KMS-11 (cell line): ENCODE results near the gene ULK1.
"Not testable (repeated sequence)": the region's sequence is repeated elsewhere in the genome, so short reads cannot be mapped to it uniquely, and the experiment has no call there.

Experiments
- H2AFZ ChIP-seq: fragments of 200-600 bp; sonication (generic); 2 replicates; pipeline ENCODE4 v1.6.1; 2016; ENCODE audit warnings: antibody characterized with exemption, mixed run types, low read depth
- H3K27ac ChIP-seq: fragments of 200-600 bp; sonication (generic); 2 replicates; pipeline ENCODE4 v1.6.1; 2016; ENCODE audit warnings: mild to moderate bottlenecking, mixed run types
- H3K27me3 ChIP-seq: fragments of 200-600 bp; sonication (generic); 2 replicates; pipeline ENCODE4 v1.6.1; 2017; ENCODE audit warnings: mild to moderate bottlenecking, low read depth, mixed run types, moderate library complexity; ENCODE audit not compliant: insufficient read depth
- H3K36me3 ChIP-seq: fragments of 200-600 bp; sonication (generic); 2 replicates; pipeline ENCODE4 v1.6.1; 2017; ENCODE audit warnings: mild to moderate bottlenecking, mixed run types; ENCODE audit not compliant: insufficient read depth
- H3K4me1 ChIP-seq: fragments of 200-600 bp; sonication (generic); 2 replicates; pipeline ENCODE4 v1.6.1; 2016; ENCODE audit warnings: mild to moderate bottlenecking, low read depth, mixed run types; ENCODE audit not compliant: poor library complexity, severe bottlenecking
- H3K4me2 ChIP-seq: fragments of 200-600 bp; sonication (generic); 2 replicates; pipeline ENCODE4 v1.7.0; 2016; ENCODE audit warnings: mild to moderate bottlenecking, mixed run types
- H3K4me3 ChIP-seq: fragments of 200-600 bp; sonication (generic); IDR thresholded peaks from 2 replicates; pipeline ENCODE4 v1.6.1; 2017; ENCODE audit warnings: low read depth, low read length, mixed read lengths; ENCODE audit not compliant: insufficient read depth
- H3K79me2 ChIP-seq: fragments of 200-600 bp; sonication (generic); 2 replicates; pipeline ENCODE4 v1.6.1; 2016; ENCODE audit warnings: low read depth, mixed run types; ENCODE audit not compliant: insufficient read depth
- H3K9ac ChIP-seq: fragments of 200-600 bp; sonication (generic); 2 replicates; pipeline ENCODE4 v1.6.1; 2016; ENCODE audit warnings: mild to moderate bottlenecking, mixed run types
- H4K20me1 ChIP-seq: fragments of 200-600 bp; sonication (generic); 2 replicates; pipeline ENCODE4 v1.6.1; 2016; ENCODE audit warnings: mild to moderate bottlenecking, mixed run types; ENCODE audit not compliant: insufficient read depth
- TF ChIP-seq, protein P1 (sequence below): fragments of 200-600 bp; sonication (generic); conservative IDR thresholded peaks from 2 replicates; pipeline ENCODE4 v1.6.1; 2017; ENCODE audit warnings: low read depth, mild to moderate bottlenecking, antibody characterized with exemption, low read length, moderate library complexity, mixed read lengths

Gene ULK1

DNA sequence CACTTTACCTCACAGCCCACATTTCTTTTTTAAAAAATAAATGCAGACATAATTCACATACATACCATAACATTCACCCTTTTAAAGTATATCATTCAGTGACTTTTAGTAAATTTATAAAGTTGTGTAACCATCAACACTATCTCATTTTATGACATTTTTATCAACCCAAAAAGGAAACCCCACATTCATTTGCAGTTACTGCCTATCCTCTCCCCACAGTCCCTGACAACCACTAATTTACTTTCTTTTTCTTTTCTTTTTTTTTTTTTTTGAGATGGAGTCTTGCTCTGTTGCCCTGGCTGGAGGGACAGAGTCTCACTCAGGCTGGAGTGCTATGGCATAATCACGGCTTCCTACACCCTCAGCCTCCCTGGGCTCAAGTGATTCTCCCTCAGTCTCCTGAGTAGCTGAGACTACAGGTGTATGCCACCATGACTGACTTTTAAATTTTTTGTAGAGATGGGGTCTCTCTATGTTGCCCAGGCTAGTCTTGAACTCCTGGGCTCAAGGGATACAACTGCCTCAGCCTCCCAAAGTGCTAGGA lies 53.8 kb downstream of the ULK1 start:
- Histone ChIP-seq H3K79me2 (peaks cover 27% of the 10 kb centered on the region; the same call in 1 of the 2 replicates), H3K9ac (no peak overlapping the region), H3K4me2 (peak overlapping the region; percentile 51; the same call in 1 of the 2 replicates), H3K27ac (no peak overlapping the region), H3K4me1 (peaks cover 9% of the 10 kb centered on the region), H3K27me3 (no peaks in the 10 kb centered on the region), H4K20me1 (no peaks in the 10 kb centered on the region), H3K36me3 (no peaks in the 10 kb centered on the region), H2AFZ (no peak overlapping the region), H3K4me3 (no peak overlapping the region)
- TF ChIP-seq, protein P1, sequence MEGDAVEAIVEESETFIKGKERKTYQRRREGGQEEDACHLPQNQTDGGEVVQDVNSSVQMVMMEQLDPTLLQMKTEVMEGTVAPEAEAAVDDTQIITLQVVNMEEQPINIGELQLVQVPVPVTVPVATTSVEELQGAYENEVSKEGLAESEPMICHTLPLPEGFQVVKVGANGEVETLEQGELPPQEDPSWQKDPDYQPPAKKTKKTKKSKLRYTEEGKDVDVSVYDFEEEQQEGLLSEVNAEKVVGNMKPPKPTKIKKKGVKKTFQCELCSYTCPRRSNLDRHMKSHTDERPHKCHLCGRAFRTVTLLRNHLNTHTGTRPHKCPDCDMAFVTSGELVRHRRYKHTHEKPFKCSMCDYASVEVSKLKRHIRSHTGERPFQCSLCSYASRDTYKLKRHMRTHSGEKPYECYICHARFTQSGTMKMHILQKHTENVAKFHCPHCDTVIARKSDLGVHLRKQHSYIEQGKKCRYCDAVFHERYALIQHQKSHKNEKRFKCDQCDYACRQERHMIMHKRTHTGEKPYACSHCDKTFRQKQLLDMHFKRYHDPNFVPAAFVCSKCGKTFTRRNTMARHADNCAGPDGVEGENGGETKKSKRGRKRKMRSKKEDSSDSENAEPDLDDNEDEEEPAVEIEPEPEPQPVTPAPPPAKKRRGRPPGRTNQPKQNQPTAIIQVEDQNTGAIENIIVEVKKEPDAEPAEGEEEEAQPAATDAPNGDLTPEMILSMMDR = no peak

DNA sequence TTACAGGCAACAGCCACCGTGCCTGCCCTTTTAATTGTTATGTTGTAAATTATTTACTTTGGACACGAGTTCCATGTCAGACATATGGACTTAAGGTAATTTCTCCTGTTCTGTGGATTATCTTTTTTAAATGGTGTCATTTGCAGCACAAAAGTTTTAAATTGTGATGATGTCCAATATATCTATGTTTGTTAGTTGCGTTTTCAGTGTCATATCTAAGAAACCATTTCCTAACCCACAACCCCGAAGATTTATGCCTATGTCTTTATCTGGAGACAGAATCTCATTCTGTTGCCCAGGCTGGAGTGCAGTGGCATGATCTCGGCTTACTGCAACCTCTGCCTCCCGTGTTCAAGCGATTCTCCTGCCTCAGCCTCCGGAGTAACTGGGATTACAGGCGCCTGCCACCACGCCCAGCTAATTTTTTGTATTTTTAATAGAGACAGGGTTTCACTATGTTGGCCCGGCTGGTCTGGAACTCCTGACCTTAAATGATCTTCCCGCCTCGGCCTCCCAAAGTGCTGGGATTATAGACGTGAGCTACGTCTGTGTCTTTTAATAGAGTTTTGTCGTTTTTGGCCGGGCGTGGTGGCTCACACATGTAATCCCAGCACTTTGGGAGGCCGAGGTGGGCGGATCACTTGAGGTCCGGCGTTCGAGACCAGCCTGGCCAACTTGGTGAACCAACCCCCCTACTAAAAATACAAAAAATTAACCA lies 54.5 kb downstream of the ULK1 start:
- H3K27ac ChIP-seq, H3K4me3 ChIP-seq, H4K20me1 ChIP-seq, H2AFZ ChIP-seq, H3K27me3 ChIP-seq, H3K9ac ChIP-seq, H3K4me1 ChIP-seq, H3K36me3 ChIP-seq: not testable (repeated sequence)
- H3K79me2 ChIP-seq = peaks cover 33% of the 10 kb centered on the region; the same call in 1 of the 2 replicates
- 0 out of 2 replicates have a peak overlapping the region, but pooled peaks have one; percentile 17 for H3K4me2 ChIP-seq

DNA sequence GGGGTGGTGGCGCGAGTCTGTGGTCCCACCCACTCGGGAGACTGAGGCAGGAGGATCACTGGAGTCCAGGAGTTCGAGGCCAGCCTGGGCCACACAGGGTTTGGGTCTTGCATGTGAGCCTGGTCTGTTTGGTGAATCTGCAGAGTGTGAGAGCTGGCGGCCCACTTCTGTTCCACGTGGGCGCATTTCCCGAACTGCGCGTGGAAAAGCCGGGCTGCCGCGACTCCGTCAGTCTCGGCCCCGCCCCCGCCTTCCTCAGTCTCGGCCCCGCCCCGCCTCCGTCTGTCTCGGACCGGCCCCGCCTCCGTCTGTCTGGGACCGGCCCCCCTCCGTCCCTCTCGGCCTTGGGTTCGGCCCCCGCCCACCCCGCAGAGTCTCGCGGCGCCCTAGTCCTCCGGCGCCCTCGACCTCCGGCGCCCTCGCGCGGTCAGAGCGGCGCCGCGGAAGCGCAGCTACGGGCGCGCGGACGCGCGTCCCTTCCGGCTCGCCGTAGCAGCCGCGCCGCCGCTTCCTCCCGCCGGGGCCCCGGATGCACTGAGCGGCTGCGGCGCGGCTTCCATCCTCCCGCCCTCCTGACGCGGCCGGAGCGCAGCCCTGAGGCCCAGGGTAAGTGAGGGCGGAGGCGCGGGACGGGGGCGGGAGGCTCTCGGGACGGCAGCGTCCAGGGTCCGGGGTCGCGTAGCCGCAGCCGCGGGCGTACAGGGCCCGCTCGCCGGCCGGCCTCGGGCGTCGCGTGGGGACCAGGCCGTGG lies 55.2 kb downstream of the ULK1 start, which contains the start of gene EP400:
Gene EP400, plus strand, starts transcription at position 512 of the 751 bp plus-strand sequence. CDS start 10,678 bp downstream, outside the sequence.
- peaks cover 41% of the 10 kb centered on the region; the same call in 1 of the 2 replicates for H3K79me2 ChIP-seq
- peaks cover 9% of the 10 kb centered on the region for H3K4me1 ChIP-seq
- peak within 1 kb of the TSS; percentile 14 for H2AFZ ChIP-seq
- H3K4me2 ChIP-seq = peak within 1 kb of the TSS; percentile 42
- peak within 1 kb of the TSS; percentile 22; the same call in 1 of the 2 replicates for H3K9ac ChIP-seq
- TF ChIP-seq, protein P1 = no peak
- H4K20me1 ChIP-seq = no peaks in the 10 kb centered on the region
- H3K27ac ChIP-seq = no peak within 1 kb of the TSS
- no peaks in the 10 kb centered on the region for H3K27me3 ChIP-seq
- no peaks in the 10 kb centered on the region for H3K36me3 ChIP-seq
- no peak within 1 kb of the TSS for H3K4me3 ChIP-seq

DNA sequence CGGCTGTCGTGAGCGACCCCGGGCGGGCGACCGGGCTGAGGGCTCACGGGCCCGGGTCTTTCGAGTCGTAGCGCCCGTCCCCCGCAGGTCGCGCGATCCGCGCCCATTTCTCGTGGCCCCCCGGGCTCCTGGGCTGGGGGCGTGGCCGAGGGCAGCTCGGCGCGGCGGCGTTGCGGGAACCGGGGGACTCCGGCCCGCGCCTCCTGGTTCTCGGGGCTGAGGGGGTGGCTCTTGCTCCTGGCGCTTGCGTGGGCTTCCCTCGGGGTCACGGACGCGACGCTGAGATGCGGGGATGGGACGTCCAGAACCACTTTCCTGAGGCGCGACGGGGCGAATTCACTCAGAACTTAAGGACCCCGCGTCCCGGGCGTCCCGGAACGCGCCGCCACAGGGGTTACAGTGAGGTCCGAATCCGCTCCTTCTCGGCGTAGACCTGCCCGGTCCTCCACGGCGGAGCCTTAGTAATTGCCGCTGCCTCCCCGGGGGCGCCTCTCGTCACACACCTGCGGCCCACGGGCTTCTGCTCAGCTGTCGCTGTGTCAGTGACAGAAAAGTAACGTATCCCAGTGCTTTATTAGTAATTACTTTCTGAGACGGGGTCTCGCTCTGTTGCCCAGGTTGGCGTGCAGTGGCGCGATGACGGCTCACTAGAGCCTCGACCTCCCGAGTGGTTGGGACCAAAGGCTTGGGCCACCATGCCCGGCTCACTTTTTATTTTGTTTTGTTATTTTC lies 55.9 kb downstream of the ULK1 start:
- Histone ChIP-seq H3K36me3 (no peaks in the 10 kb centered on the region), H3K4me2 (peak overlapping the region; percentile 42), H3K4me3 (no peak overlapping the region), H3K4me1 (peaks cover 9% of the 10 kb centered on the region), H3K9ac (peak overlapping the region; percentile 22; the same call in 1 of the 2 replicates), H2AFZ (peak overlapping the region; percentile 14), H4K20me1 (no peaks in the 10 kb centered on the region), H3K79me2 (peaks cover 45% of the 10 kb centered on the region; the same call in 1 of the 2 replicates), H3K27me3 (no peaks in the 10 kb centered on the region), H3K27ac (no peak overlapping the region)
- TF ChIP-seq, protein P1 = no peak

DNA sequence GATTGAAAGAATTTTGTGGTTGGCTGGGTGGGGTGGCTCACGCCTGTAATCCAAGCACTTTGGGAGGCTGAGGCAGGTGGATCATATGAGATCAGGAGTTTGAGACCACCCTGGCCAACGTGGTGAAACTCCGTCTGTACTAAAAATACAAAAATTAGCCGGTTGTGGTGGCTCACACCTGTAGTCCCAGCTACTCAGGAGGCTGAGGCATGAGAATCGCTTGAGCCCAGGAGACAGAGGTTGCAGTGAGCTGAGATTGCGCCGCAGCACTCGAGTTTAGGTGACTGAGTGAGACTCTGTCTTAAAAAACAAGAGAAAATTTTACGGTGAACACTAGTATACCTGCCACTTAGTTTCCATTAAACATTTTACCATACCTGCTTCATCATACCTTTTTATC lies 59.4 kb downstream of the ULK1 start:
- H3K4me2 ChIP-seq, H3K4me3 ChIP-seq, H4K20me1 ChIP-seq: not testable (repeated sequence)

DNA sequence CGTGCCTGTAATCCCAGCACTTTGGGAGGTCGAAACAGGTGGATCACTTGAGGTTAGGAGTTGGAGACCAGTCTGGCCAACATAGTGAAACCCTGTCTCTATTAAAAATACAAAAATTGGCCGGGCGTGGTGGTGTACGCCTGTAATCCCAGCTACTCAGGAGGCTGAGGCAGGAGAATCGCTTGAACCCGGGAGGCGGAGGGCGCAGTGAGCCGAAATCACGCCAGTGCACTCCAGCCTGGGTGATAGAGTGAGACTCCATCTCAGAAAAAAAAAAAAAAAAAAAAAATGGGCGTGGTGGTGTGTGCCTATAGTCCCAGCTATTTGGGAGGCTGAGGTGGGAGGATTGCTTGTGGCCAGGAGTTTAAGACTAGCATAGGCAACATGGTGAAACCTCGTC lies 60.0 kb downstream of the ULK1 start:
- not testable (repeated sequence) for H3K36me3 ChIP-seq, H4K20me1 ChIP-seq, H3K27me3 ChIP-seq, H3K4me1 ChIP-seq, H3K9ac ChIP-seq, H3K4me2 ChIP-seq, H2AFZ ChIP-seq, H3K27ac ChIP-seq, H3K4me3 ChIP-seq
- H3K79me2 ChIP-seq = peaks cover 71% of the 10 kb centered on the region

More for the DNA sequence above, 59.4 kb downstream of the ULK1 start:
- not testable (repeated sequence) for H3K27me3 ChIP-seq, H3K4me1 ChIP-seq, H3K27ac ChIP-seq, H2AFZ ChIP-seq, H3K9ac ChIP-seq, H3K36me3 ChIP-seq
- H3K79me2 ChIP-seq = peaks cover 70% of the 10 kb centered on the region
